ENCODE results near the gene CALML5. TPM values are rescaled to one million over a fixed set of nuclear protein-coding genes. Genes with fewer than 3 reads are reported as not detected.

Gene CALML5
- total and polyA plus RNA-seq, 4 donors: not detected

- H3K27me3 ChIP-seq (ENCODE audit: control insufficient read depth in 3 of 3, insufficient read depth in 3 of 3, low read length in 2 of 3): no peaks in the 10 kb centered on the region
- H3K9me3 ChIP-seq (ENCODE audit: control insufficient read depth in 4 of 4, insufficient read depth in 3 of 4, low read length in 3 of 4): no peaks in the 10 kb centered on the region
- ATAC-seq (ENCODE audit: insufficient read depth, low FRiP score): no peak
- no peak overlapping the region for H3K9ac ChIP-seq (ENCODE audit: insufficient read depth in 1 of 2, low read length in 2 of 2)
- no peak overlapping the region for H3K27ac ChIP-seq (ENCODE audit: low read depth in 1 of 2, low read length in 1 of 2)
- H3K4me1 ChIP-seq (ENCODE audit: control insufficient read depth in 5 of 5, insufficient read depth in 5 of 5, low read length in 5 of 5): peaks cover 0 to 16% (median 0%) of the 10 kb centered on the region in 5 donors
- DNase-seq: peak in 1 of 3 donors; percentile 10
- no peak overlapping the region for H3K4me3 ChIP-seq
- no peaks in the 10 kb centered on the region for H3K36me3 ChIP-seq (ENCODE audit: control insufficient read depth in 4 of 4, insufficient read depth in 4 of 4, low read length in 4 of 4)
- TF ChIP-seq, protein P1, sequence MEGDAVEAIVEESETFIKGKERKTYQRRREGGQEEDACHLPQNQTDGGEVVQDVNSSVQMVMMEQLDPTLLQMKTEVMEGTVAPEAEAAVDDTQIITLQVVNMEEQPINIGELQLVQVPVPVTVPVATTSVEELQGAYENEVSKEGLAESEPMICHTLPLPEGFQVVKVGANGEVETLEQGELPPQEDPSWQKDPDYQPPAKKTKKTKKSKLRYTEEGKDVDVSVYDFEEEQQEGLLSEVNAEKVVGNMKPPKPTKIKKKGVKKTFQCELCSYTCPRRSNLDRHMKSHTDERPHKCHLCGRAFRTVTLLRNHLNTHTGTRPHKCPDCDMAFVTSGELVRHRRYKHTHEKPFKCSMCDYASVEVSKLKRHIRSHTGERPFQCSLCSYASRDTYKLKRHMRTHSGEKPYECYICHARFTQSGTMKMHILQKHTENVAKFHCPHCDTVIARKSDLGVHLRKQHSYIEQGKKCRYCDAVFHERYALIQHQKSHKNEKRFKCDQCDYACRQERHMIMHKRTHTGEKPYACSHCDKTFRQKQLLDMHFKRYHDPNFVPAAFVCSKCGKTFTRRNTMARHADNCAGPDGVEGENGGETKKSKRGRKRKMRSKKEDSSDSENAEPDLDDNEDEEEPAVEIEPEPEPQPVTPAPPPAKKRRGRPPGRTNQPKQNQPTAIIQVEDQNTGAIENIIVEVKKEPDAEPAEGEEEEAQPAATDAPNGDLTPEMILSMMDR (IDR thresholded peaks at IDR 0.05; ENCODE audit: control extremely low read depth, extremely low read depth): no peak
- WGBS, 2 donors: 79 to 83% methylated on average over 7 of the region's 7 CpGs
These were observed 23.7 kb upstream of the CALML5 start for GRCh38 chr10:5522913-5523560.

GRCh38 chr10:5519054-5519453 lies 19.7 kb upstream of the CALML5 start:
- no peak overlapping the region for H3K27ac ChIP-seq (ENCODE audit: low read depth in 1 of 2, low read length in 1 of 2)
- H3K9me3 ChIP-seq (ENCODE audit: control insufficient read depth in 4 of 4, insufficient read depth in 3 of 4, low read length in 3 of 4): no peaks in the 10 kb centered on the region
- H3K27me3 ChIP-seq (ENCODE audit: control insufficient read depth in 3 of 3, insufficient read depth in 3 of 3, low read length in 2 of 3): no peaks in the 10 kb centered on the region
- no peak for DNase-seq
- ATAC-seq (ENCODE audit: insufficient read depth, low FRiP score): no peak
- 93 to 95% methylated on average over 3 of the region's 3 CpGs for WGBS, 2 donors
- H3K36me3 ChIP-seq (ENCODE audit: control insufficient read depth in 4 of 4, insufficient read depth in 4 of 4, low read length in 4 of 4): no peaks in the 10 kb centered on the region
- H3K9ac ChIP-seq (ENCODE audit: insufficient read depth in 1 of 2, low read length in 2 of 2): no peak overlapping the region
- peaks cover 0 to 18% (median 0%) of the 10 kb centered on the region in 5 donors for H3K4me1 ChIP-seq (ENCODE audit: control insufficient read depth in 5 of 5, insufficient read depth in 5 of 5, low read length in 5 of 5)
- no peak overlapping the region for H3K4me3 ChIP-seq
- TF ChIP-seq, protein P1 (IDR thresholded peaks at IDR 0.05; ENCODE audit: control extremely low read depth, extremely low read depth): no peak

- Histone ChIP-seq H3K4me3 (no peak overlapping the region), H3K9me3 (ENCODE audit: control insufficient read depth in 4 of 4, insufficient read depth in 3 of 4, low read length in 3 of 4) (no peaks in the 10 kb centered on the region), H3K9ac (ENCODE audit: insufficient read depth in 1 of 2, low read length in 2 of 2) (no peak overlapping the region), H3K4me1 (ENCODE audit: control insufficient read depth in 5 of 5, insufficient read depth in 5 of 5, low read length in 5 of 5) (peaks cover 0 to 16% (median 0%) of the 10 kb centered on the region in 5 donors), H3K36me3 (ENCODE audit: control insufficient read depth in 4 of 4, insufficient read depth in 4 of 4, low read length in 4 of 4) (no peaks in the 10 kb centered on the region), H3K27ac (ENCODE audit: low read depth in 1 of 2, low read length in 1 of 2) (no peak overlapping the region), H3K27me3 (ENCODE audit: control insufficient read depth in 3 of 3, insufficient read depth in 3 of 3, low read length in 2 of 3) (no peaks in the 10 kb centered on the region)
- peak; percentile 56 to 67 (median 60) for DNase-seq
- TF ChIP-seq, protein P1 (IDR thresholded peaks at IDR 0.05; ENCODE audit: control extremely low read depth, extremely low read depth): no peak
- WGBS, 2 donors: 62 to 75% methylated on average over 5 of the region's 5 CpGs
- ATAC-seq (ENCODE audit: insufficient read depth, low FRiP score): peak; percentile 27
These were observed 18.8 kb upstream of the CALML5 start for GRCh38 chr10:5518143-5518542.

DNA sequence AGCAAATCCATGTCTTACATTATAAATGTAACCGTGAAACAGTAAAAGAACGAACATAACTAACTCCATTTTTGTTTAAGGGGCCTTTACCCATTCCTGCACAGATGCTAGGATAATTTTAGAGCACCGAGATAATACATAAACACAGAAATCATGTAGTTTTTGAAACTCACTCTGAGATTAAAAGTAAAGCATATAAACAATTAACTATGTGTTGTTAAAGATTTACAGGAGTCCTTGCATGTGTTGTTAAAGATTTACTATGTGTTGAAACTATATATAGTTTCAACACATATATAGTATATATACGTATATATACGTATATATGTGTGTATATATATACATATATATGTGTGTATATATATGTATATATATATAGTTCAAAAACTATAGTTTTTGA lies 18.2 kb upstream of the CALML5 start:
- no peak overlapping the region for H3K9ac ChIP-seq (ENCODE audit: insufficient read depth in 1 of 2, low read length in 2 of 2)
- H3K27me3 ChIP-seq (ENCODE audit: control insufficient read depth in 3 of 3, insufficient read depth in 3 of 3, low read length in 2 of 3): no peaks in the 10 kb centered on the region
- ATAC-seq (ENCODE audit: insufficient read depth, low FRiP score) (no peak), DNase-seq (no peak)
- WGBS, 2 donors: 71 to 81% methylated on average over 5 of the region's 5 CpGs
- no peaks in the 10 kb centered on the region for H3K36me3 ChIP-seq (ENCODE audit: control insufficient read depth in 4 of 4, insufficient read depth in 4 of 4, low read length in 4 of 4)
- no peaks in the 10 kb centered on the region for H3K9me3 ChIP-seq (ENCODE audit: control insufficient read depth in 4 of 4, insufficient read depth in 3 of 4, low read length in 3 of 4)
- no peak overlapping the region for H3K4me3 ChIP-seq
- TF ChIP-seq, protein P1 (IDR thresholded peaks at IDR 0.05; ENCODE audit: control extremely low read depth, extremely low read depth): no peak
- H3K27ac ChIP-seq (ENCODE audit: low read depth in 1 of 2, low read length in 1 of 2): no peak overlapping the region
- H3K4me1 ChIP-seq (ENCODE audit: control insufficient read depth in 5 of 5, insufficient read depth in 5 of 5, low read length in 5 of 5): peaks cover 0 to 16% (median 0%) of the 10 kb centered on the region in 5 donors
